ENCODE measurements around the gene SAE1. TPM values are rescaled to one million over a fixed set of nuclear protein-coding genes. Genes with fewer than 3 reads are reported as not detected.

SAE1 gene
- total and polyA plus RNA-seq, 10 of the 15 experiments (the other 5 are each of a cell fraction or from before 2014, with no cell fraction given): 62.0 to 246 (median 148) TPM

GRCh38 chr19:47255879-47256692 is 125.5 kb downstream of the SAE1 start, which contains the start of gene CCDC9:
TSS of gene CCDC9 (plus strand) at chr19:47256525. CDS start at chr19:47258401, 1,876 bp downstream.
- Histone ChIP-seq H3K4me2 (ENCODE audit: control insufficient read depth, insufficient read depth) (peak within 1 kb of the TSS; percentile 97), H4K20me1 (ENCODE audit: control insufficient read depth, insufficient read depth) (no peaks in the 10 kb centered on the region), H3K4me3 (peak within 1 kb of the TSS; percentile 93), H3K9me3 (replicated peaks; ENCODE audit: control insufficient read depth, insufficient read depth, low read length) (no peaks in the 10 kb centered on the region), H3K27ac (ENCODE audit: control insufficient read depth, insufficient read depth) (peak within 1 kb of the TSS; percentile 86), H2AFZ (ENCODE audit: control insufficient read depth, low read depth, low read length) (peak within 1 kb of the TSS; percentile 87), H3K27me3 (replicated peaks in 1 of 2; ENCODE audit: control insufficient read depth in 2 of 2, insufficient read depth in 2 of 2, low read length in 1 of 2) (no peaks in the 10 kb centered on the region), H3K36me3 (ENCODE audit: control insufficient read depth in 2 of 2, insufficient read depth in 2 of 2, low read length in 1 of 2) (peaks cover 5 to 12% of the 10 kb centered on the region in 2 experiments; a peak in 2 of 4 replicates), H3K4me1 (ENCODE audit: control insufficient read depth, insufficient read depth, low read length) (peaks cover 7% of the 10 kb centered on the region), H3K9ac (ENCODE audit: control insufficient read depth, insufficient read depth, low read length) (peak within 1 kb of the TSS; percentile 86), H3K79me2 (ENCODE audit: control insufficient read depth, insufficient read depth, low read length) (peaks cover 9% of the 10 kb centered on the region)
- WGBS (ENCODE audit: insufficient coverage, insufficient replicate concordance, low lambda C conversion rate, missing lambda C conversion rate): 27% methylated on average over 53 of the region's 60 CpGs
- in situ Hi-C loops (cut with MboI) (no loop called here), intact Hi-C loops (cut with micrococcal nuclease; ENCODE audit: unreplicated experiment) (loop anchor here (2.0 kb wide), 1 partner anchor 17 kb away; no protein-coding TSS in a partner anchor)
- ATAC-seq (peak; percentile 77), FAIRE-seq (no peak), DNase-seq (ENCODE audit: low read depth, low spot score) (peak; percentile 80)
- POLR2A ChIA-PET: interaction anchor here (0.5 to 3.2 kb wide), 14 partner anchors 9 to 528 kb away, joined by 3 to 39 read pairs (median 4); partner anchors contain the start of genes DHX34, INAFM1 and ZC3H4
- CTCF ChIA-PET: interaction anchor here (0.8 to 2.6 kb wide), 8 partner anchors 10 to 220 kb away, joined by 3 to 57 read pairs (median 4); no protein-coding TSS in a partner anchor
- SMC1A ChIA-PET (ENCODE audit: uncharacterized antibody, unreplicated experiment): interaction anchor here (0.7 to 2.0 kb wide), 9 partner anchors 12 to 125 kb away, joined by 3 to 9 read pairs (median 3); partner anchors contain the start of genes INAFM1 and SAE1
- TSS peak; percentile 98 for BruUV-seq (replicated peaks)
- RAD21 ChIA-PET (ENCODE audit: unreplicated experiment): interaction anchor here (0.7 to 2.2 kb wide), 14 partner anchors 8 to 1776 kb away, joined by 3 to 39 read pairs (median 5); partner anchors contain the start of genes INAFM1 and ZC3H4
- TF ChIP-seq TCF12 (IDR thresholded peaks at IDR 0.05; ENCODE audit: low read depth, low read length) (peak; percentile 72; the same call in 1 of the 2 replicates), SREBF2 (IDR thresholded peaks at IDR 0.05; ENCODE audit: low read length) (0 out of 2 replicates have a peak, but pooled peaks have one; percentile 50), MAX (IDR thresholded peaks at IDR 0.05; ENCODE audit: low read depth, low read length) (peak; percentile 89), USF2 (IDR thresholded peaks at IDR 0.05; ENCODE audit: borderline replicate concordance, low read depth, low read length) (peak; percentile 95), NR2C2 (IDR thresholded peaks at IDR 0.05; ENCODE audit: borderline replicate concordance, control insufficient read depth, insufficient read length, low read depth) (no peak), BCLAF1 (IDR thresholded peaks at IDR 0.05) (no peak), E4F1 (IDR thresholded peaks at IDR 0.05; ENCODE audit: borderline replicate concordance, partially characterized antibody) (peak; percentile 63), SUZ12 (IDR thresholded peaks at IDR 0.05; ENCODE audit: unreplicated experiment) (no peak), YY1 (IDR thresholded peaks at IDR 0.05; ENCODE audit: low read depth, low read length) (peak; percentile 80), NR2F1 (conservative IDR thresholded peaks at IDR 0.05) (peak; percentile 66; the same call in 1 of the 2 replicates), LARP7 (IDR thresholded peaks at IDR 0.05) (peak; percentile 69), GABPA (IDR thresholded peaks at IDR 0.05; ENCODE audit: low read depth) (peak; percentile 93), POLR2AphosphoS2 (IDR thresholded peaks at IDR 0.05; ENCODE audit: low read depth, low read length) (0 out of 2 replicates have a peak, but pooled peaks have one; percentile 61), KLF5 (IDR thresholded peaks at IDR 0.05; ENCODE audit: partially characterized antibody) (peak; percentile 75), BRCA1 (IDR thresholded peaks at IDR 0.05; ENCODE audit: low read depth, low read length) (no peak)

All from GM12878 (cell line).